ENCODE measurements around the gene WNT7B.

GRCh38 chr22:45953178-45953577, 23.8 kb downstream of the WNT7B start:
- no peak for TF ChIP-seq EP300 (IDR thresholded peaks at IDR 0.05; ENCODE audit: low read depth)
- no peak for TF ChIP-seq CTCF (IDR thresholded peaks at IDR 0.05)

All from transverse colon (tissue), 3 donors.